GM11168 (cell line): Measurements from ENCODE around the gene NDUFC2.
"Not testable (repeated sequence)": the region's sequence is repeated elsewhere in the genome, so short reads cannot be mapped to it uniquely, and the experiment has no call there.

Experiments used
- in situ Hi-C: fragments of 300-500 bp; cut with MboI; formaldehyde crosslinking; loops from one replicate; pipeline ENCODE4 v1.12.0; 2022; ENCODE audit warnings: low sequenced_read_pairs; ENCODE audit not compliant: unreplicated experiment

The NDUFC2 gene

DNA sequence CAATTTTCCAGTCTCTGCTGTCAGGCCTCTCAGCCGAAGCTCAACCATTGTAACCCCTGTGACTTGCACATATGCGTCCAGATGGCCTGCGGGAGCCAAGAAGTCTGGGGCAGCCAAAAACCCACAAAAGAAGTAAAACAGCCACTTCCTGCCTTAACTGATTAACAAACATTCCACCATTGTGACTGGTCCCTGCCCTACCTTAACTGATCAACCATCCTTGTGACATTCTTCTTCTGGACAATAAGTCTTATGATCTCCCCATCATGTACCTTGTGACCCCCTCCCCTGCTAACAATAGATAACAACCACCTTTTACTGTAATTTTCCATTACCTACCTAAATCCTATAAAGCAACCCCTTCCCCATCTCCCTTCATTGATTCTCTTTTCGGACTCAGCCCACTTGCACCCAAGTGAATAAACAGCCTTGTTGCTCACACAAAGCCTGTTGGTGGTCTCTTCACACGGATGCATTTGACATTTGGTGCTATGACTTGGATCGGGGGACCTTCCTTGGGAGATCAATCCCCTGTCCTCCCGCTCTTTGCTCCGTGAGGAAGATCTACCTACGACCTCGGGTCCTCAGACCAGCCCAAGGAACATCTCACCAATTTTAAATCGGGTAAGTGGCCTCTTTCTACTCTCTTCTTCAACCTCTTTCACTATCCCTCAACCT, 1.3 kb upstream of the NDUFC2 start:
- in situ Hi-C loops, result no loop called here

DNA sequence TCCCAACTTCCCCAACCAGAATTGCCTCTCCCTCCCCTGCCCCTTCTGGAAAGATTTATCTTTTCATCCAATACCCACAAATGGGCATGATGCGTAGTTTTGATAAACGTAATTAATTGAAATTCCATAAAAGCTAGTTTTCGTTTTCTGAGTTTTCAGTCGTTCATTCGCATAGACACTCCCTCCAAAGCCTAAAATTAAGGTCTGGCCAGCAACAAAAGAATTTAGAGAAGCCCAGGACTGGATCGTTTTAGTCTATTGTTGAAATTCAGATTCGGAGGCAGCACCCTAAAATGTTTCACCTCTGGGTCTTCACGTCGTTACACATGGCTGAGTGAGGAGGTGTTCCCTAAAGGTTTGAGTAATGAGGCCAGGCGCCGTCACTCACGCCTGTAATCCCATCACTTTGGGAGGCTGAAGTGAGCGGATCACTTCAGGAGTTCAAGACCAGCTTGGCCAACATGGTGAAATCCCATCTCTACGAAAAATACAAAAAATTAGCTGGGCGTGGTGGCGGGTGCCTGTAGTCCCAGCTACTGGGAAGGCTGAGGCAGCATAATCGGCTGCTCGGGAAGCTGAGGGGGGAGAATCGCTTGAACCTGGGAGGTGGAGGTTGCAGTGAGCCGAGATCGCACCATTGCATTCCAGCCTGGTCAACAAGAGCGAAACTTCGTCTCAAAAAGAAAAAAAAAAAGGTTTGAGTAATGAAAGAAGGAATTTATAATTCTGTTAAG, 589 bp upstream of the NDUFC2 start:
- in situ Hi-C loops, result no loop called here

DNA sequence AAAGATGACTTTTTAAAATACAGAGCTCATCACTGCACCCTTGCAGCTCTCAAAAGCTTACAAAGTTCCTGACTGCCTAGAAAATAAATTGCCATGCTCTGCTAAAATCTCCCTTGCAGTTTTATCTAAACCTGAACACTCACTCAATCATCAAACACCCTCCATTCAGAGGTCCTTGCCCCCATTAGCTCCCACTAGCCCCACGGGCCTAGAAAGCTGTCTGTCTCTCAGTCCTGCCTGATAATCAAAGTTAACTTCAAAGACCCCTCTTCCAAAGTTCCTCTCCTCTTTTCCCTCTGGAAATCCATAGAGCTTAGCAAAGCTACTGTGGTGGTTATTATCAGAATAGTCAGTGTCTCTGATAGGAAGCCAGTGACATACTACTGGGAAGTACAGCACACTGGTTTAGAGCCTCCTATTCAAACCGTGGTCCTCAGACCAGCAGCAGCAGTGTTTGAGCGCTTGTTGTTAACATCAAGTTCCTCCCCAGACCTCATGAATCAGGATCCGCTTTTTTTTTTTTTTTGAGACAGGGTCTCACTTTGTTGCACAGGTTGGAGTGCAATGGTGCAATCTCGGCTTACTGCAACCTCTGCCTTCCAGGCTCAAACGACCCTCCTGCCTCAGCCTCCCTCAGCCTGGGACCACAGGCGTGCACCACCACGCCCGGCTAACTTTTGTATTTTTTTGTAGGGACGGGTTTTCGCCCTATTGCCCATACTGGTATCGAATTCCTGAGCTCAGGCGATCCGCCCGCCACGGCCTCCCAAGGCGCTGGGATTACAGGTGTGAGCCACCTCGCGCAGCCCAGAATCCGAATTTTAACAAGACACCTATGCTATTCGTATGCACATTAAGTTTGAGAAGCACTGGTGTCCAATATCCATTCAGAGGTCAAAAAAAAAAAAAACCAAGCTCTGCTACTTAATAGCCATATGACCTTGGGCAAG, 1.2 kb downstream of the NDUFC2 start:
- in situ Hi-C loops, result no loop called here

DNA sequence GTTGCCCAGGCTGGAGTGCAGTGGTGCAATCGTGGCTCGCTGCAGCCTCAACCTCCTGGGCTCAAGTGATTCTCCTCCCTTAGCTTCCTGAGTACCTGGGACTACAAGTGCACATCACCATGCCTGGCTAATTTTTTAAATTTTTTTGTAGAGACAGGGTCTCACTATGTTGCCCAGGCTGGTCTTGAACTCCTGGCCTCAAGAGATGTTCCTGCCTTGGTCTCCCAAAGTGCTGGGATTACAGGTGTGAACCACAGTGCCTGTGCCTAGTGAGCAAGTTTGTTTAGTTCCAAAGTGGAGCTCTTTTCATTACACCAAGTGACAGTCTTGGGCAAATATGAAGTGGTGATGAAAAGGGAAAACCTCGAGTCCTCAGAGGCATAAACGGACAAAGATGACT, 2.1 kb downstream of the NDUFC2 start:
- in situ Hi-C loops, result not testable (repeated sequence)

DNA sequence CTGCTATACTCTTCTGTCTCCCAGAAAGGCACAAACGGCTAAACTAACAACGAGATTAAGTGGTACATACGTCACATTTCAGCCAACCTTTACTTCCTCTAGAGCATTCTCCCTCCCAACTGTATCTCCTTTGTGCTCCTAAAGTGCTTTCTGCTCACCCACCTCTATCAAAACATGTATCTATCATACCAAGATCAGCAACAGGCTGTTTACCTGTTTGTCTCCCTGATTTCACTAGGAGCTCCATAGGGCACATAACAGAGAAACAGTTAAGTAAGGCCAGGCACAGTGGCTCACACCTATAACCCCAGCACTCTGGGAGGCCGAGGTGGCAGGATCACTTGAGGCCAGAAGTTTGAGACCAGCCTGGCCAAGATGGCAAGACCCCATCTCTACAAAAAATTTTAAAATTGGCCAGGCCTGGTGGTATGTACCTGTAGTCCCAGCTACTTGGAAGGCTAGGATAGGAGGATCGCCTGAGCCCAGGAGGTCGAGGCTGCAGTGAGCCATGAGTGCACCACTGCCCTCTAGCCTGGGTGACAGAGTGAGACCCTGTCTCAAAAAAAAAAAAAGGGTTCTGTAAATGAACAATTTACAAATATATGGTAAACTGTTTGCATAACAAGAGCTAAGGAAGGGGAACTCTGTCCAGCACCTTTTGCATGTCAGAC, 2.8 kb downstream of the NDUFC2 start:
- in situ Hi-C loops, result no loop called here

DNA sequence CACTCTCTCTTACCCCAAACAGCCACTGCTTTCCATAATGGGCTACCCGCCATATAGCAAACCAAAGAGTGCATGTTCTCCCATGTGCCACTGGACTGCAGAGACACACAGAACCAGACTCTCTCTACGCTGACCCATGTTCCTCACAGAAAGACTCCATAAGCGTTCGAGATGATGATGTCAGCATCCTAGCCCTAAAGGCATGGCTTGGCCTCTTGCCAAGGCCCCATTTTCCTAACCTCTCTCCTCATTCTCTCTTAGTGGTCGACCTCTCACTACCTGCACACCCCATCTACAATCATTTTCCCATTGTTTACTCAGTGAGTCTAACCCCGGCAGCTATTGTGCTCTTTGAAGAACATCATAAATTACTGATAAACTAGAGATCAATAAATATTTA, 4.9 kb downstream of the NDUFC2 start:
- in situ Hi-C loops, result no loop called here

DNA sequence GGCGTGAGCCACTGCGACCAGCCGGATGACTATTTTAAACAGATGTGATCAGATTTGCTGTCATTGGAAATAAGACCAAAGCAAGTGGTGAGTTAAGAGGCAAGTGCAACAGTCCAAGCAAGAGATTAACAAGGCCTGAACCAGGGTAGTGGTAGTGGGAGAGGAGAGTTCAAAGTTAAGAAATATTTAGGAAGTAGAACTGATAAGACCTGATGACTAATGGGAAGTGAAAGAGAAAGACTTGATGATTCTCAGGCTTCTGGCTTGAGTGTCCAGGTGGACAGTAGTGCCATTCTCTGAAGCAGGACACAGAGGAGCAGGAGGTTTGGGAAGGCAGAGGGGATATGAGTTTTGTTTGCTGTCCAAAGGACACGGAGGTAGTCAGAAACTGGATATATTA, 7.2 kb downstream of the NDUFC2 start:
- in situ Hi-C loops, result no loop called here

DNA sequence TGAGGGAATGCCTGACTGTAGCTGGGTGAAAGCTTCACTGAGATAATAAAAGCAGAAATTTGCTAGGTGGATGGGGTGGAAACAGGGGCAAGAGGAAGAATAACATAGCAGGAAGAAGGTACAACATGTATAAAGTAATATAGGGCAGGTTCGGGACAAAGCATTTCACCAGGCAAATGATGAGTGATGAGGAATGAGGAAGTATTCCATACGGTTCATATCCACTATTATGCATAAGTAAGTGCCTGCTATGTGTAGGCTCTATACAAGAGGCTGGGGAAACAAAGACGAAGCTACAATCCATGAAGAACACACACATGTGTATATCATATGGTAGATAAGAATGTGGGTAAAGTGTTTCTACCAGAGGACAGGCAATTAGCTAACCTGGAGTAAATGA, 7.9 kb downstream of the NDUFC2 start:
- in situ Hi-C loops, result no loop called here

DNA sequence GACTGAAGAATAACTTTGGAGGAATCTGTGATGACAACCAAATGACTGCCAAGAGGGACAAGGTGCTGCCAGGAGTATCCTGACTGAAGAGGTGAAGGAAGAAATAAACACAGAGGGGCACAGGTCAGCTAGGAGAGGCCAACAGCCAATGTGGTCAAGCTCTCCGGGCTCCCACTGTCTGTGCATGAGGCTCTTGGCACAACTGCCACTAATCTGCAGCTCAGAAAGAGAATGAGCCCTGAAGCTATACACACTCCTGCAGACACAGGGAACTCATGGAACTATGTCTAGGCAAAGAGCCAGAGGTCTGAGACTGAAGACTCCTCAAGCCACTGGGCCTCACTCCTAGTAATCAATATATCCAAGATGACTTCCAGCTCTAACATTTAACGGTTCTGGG, 9.0 kb downstream of the NDUFC2 start:
- in situ Hi-C loops, result no loop called here

DNA sequence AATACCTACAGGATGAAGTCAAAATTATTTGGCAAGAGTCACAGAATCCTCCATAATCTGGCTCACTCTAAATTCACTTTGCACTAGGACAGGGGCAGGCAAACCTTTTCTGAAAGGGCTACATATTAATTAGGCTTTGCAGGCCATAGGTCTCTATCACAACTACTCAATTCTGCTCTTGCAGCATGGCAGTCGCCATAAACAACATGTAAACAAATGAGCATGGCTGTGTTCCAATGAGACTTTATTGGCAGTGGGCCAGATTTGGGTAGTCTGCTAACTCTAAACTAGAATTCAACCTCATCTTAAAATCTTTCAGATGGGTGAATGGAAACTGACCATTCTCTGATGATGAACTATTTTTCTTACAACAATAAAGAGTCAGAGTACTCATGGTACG, 10.2 kb downstream of the NDUFC2 start:
- in situ Hi-C loops, result no loop called here

DNA sequence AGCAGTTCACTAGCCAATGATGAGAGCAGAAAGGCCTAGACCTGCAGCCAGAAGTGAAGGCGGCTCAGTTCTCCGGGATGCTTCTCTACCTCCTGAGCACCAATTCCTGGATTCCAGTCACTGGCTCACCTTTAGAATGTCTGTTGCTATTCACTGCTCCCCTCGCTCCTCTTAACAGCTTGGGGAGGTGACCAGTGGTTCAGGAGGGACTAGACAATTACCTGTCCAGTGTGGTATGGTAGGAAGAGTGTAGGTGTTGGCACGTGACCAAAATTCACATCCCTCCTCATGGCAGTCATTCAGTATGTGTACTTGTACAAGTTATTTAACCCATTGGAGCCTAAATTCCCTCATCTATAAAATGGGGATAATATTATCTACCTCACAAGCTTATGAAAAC, 12.0 kb downstream of the NDUFC2 start:
- in situ Hi-C loops, result no loop called here

DNA sequence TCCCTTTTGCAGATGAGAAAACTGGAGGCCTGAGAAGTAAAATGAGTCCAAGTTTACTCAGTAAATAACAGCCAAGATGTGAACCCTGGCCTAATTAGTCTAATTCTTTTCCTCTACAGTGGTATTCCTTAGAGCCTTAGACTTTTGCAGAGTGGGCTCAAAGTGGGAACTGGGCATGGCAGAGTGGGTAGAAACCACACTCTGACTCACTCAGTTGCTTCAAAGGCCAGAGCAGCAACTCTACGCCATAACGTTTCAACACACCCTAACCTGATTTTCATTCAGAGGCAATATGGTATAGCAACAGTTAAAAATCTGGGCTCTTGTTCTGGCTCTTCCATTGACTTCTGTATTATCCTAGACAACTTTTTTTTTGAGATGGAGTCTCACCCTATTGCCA, 13.2 kb downstream of the NDUFC2 start:
- in situ Hi-C loops, result no loop called here

DNA sequence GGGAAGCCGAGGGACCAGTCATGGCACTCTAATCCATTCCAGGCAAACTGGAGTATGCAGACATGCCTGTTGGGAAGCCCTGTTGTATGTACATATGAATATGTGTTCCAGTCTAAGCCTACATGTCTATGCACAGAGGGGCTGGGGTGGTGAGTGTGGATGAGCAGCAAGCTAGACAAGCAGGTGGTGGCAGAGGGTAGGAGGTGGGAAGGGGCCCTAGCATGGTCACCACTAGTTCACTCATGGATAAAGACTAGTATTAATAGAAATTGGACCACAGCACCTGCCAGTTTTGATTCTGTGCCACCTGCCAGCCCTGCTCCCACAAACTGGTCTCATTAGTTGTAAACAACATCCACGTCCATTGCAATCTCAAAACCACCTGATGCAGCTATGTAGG, 14.5 kb downstream of the NDUFC2 start:
- in situ Hi-C loops, result no loop called here

DNA sequence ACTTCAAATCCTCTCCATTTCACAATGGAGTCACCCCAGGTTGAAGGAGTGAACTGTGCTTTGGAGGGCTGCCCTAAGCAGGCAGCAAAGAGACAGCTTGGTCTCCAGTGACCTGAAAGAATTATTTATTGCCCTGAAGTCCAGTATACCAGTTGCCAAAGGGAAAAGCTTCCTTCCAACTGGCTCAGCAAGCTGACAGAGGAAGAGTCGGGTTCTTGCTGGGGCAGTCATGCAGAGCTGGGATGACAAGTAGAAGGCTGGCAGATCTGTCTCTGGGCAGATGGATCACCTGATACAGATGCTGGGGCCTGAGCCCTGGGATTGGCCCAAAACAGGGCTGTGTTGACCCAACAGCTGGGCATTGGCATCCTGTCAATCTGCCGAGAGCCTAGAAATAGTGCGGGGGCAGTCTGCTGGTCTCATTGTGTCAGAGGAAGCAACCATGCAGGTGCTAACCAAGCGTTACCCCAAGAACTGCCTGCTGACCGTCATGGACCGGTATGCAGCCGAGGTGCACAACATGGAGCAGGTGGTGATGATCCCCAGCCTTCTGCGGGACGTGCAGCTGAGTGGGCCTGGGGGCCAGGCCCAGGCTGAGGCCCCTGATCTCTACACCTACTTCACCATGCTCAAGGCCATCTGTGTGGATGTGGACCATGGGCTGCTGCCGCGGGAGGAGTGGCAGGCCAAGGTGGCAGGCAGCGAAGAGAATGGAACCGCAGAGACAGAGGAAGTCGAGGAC, 16.1 kb downstream of the NDUFC2 start, which contains the start of gene THRSP:
Gene THRSP (plus strand): TSS at position 422 of the 742 bp plus-strand sequence. CDS start 21 bp downstream, at position 443.
- in situ Hi-C loops, result no loop called here

DNA sequence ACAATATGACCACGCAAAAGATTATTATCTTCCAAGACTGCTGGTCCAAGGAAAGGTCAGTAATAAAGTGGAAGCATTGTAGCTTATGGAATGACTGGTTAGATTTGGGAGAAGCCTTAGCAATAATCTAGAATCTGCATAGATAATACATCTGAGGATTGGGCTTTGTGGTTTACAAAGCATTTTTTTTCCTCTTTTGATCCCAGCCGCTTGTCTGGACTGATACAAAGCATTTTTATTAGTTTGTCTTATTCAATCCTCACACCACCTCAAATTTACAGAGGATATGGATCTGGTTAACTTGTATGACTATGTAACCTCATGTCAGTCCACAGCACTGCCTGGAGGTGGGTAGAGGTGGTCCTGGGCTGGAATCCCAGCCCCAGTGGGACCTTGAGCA, 17.0 kb downstream of the NDUFC2 start:
- in situ Hi-C loops, result no loop called here

DNA sequence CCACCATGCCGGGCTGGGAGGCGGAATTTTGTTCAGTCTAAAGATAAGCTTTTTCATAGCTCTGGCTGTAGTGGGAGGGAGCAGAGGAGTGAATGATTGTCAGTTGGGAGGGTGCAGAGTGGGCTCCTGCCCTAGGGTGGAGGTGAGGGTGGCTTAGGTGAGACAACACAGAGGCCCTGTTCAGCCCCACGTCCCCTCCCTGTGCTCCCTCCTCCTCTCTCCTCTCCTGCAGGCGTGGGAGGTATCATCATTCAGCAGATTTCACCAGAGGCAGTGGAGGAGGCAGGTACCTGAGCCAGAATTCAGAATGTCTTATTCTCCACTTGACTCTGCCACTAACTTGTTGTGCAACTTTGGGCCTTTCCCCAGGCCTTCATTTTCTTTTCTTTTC, 17.7 kb downstream of the NDUFC2 start:
- in situ Hi-C loops, result no loop called here

DNA sequence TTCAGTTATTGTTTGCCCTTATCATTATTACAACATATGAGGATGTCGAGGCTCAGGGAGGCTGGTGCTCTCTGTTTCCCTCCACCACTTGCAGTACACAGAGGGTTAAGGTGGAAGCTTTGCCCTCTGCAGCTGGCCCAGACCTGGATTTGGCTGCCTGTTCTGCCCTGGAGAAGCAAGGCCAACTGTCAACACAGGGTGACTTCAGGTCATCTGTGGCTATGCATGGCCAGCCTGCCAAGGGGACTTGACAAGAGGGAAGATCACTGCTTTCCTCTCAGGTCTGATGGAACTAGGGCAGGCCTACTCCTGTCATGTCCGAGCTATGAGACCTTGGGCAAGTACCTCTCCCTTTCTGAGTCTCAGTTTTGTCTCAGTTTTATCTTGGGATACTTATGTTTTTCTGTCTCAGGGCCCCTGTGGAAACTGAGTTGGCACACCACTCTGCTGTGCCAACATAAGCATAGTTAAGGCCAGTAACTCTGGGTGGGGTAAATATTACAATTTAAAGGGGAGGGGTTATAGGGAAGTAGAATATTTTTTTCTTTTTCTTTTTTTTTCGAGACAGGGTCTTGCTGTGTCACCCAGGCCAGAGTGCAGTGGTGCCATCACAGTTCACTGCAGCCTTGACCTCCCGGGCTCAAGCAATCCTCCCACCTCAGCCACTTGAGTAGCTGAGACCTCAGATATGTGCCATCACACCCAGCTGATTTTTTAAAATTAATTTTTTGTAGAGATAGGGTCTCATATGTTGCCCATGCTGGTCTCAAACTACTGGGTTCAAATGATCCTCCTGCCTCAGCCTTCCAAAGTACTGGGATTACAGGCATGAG, 18.4 kb downstream of the NDUFC2 start:
- in situ Hi-C loops, result no loop called here

DNA sequence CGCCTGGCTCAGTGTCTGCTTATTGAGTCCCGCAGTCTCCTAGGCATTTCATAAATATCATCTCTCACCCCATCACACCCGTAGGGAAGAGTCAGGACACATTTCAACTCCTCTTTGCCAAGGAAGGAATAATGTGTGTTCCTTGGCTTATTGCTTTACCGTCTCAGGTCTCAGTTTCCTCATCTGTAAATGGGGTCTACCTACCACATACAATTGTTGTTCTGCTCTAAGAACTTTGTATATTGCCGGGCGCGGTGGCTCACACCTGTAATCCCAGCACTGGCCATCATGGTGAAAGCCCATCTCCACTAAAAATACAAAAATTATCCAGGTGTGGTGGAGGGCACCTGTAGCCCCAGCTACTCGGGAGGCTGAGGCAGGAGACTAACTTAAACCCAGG, 19.1 kb downstream of the NDUFC2 start:
- in situ Hi-C loops, result no loop called here
